ENCODE results near the gene LSM7. TPM values are rescaled to one million over a fixed set of nuclear protein-coding genes. Genes with fewer than 3 reads are reported as not detected.
A peak's percentile ranks its signal among the peaks of the same experiment; 100 is the strongest.

The LSM7 gene
- total RNA-seq (ENCODE audit: insufficient read depth, low replicate concordance) = 76.6 TPM

DNA sequence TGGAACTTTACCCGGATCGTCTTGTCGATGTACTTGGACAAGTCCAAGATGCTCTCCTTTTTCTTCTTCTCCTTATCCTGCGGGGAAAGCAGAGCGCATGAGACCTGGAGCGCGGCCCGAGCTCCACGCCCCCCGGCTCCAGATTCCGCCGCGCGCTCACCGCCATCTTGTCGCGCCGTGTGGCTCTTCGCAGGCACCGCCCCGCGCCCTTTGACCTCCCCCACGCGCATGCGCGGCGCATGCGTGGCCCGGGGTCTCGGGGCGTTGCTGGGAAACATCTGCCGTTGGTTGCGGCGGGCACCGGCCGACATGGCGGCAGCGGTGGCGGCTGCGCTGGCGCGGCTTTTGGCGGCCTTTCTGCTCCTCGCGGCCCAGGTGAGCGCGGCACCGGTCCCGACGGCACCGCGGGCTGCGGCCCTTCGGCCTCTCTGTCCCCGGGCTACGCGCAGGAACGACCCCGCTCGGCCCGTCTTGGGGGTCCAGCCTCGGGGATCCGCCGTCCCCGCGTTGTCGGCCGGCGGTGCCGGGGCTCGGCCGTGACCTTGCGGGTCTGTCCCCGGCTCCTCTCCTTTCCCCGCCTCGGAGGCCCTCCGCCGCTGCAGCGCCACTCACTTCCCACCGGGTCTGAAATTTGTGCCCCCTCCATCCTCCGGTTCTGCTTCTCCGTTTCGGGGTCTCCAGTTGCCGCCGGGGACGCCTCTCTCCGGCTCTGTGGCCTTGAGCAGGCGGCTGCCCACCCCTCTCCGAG lies at the start of gene LSM7, which contains the start of gene SPPL2B:
Gene LSM7, minus strand, starts transcription at position 186 of the 748 bp plus-strand sequence. Its CDS starts 20 bp downstream, at position 166.
Gene SPPL2B, plus strand, starts transcription at position 284 of the 748 bp plus-strand sequence. Its CDS starts 26 bp downstream, at position 310.
- DNase-seq (ENCODE audit: low spot score) = peak; percentile 92

DNA sequence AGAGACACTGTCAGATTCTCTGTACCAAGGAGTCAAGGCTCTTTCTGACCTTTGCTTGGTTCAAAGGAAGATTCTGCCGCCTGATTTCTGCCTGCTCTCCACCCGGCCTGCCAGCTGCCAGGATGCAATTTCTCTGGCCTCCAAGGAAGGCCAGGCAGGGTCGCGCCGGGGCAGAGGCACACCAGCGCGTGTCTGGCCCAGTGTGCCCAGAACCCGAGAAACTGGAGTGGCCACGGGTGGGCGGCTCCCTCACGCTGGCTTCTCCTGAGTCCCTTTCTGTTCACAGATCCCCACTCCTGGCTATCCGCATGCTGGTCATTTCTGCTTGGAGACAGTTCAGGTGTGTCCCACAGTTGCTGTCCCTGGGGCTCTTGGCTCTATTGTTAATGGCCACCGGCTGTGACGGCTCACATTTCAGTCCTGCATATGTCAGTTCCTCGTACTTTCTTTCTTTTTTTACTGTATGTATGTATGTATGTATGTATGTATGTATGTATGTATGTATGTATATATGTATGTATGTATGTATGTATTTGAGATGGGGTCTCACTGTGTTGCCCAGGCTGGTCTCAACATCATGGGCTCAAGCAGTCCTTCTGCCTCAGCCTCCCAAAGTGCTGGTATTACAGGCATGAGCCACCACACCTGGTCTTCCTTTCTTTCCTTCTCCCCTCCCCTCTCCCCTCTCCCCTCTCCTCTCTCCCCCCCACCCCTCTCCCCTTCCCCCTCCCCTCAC lies 48.6 kb upstream of the LSM7 start:
- no peak for DNase-seq (ENCODE audit: low spot score)

DNA sequence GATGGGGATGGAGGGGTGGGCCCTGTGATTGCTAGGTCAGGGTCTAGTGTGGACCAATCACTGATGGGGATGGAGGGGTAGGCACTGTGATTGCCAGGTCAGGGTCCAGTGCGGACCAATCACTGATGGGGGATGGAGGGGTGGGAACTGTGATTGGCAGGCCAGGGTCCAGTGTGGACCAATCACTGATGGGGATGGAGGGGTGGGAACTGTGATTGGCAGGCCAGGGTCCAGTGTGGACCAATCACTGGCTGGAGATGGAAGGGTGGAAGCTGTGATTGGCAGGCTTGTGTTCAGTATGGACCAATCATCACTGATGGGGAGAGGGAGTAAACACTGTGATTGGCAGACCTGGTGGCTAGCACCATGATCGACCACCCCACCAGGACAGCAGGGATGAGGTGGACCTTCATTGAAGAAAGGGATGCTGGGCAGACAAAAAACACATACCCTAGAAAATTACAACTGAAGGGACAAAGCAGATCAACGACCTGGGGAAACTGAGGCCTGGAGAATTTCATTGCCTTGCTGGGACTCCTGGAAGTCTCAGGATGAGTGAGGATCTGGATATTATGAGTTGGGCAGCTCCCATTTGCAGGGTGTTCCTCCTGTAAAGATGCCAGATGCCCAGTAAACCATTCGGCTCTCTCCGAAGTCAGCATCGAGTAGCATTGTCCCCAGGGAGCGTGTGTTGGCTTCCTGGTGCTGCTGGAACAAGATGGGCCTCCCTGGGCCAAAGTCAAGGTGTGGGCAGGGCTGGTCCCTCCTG lies 47.2 kb upstream of the LSM7 start:
- DNase-seq (ENCODE audit: low spot score) = no peak

DNA sequence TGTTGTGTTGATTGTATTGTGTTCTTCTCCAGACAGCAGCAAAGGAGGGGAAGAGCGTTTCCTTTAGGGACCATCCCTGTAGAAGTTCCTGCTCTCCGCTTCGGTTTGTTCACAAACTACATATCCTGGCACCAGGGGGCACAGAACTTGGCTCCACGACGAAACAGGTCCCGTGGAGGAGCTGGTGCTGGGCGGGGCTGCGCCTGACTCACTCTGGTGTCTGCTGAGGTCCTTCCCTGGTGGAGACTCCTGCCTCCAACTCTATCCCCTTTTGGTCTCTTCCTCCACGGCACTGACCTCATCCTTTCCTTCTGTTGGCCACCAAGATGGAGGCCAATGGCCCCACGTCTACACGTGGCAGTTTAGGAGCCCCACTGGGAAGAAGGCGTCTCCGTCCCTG lies 46.4 kb upstream of the LSM7 start:
- no peak for DNase-seq (ENCODE audit: low spot score)

DNA sequence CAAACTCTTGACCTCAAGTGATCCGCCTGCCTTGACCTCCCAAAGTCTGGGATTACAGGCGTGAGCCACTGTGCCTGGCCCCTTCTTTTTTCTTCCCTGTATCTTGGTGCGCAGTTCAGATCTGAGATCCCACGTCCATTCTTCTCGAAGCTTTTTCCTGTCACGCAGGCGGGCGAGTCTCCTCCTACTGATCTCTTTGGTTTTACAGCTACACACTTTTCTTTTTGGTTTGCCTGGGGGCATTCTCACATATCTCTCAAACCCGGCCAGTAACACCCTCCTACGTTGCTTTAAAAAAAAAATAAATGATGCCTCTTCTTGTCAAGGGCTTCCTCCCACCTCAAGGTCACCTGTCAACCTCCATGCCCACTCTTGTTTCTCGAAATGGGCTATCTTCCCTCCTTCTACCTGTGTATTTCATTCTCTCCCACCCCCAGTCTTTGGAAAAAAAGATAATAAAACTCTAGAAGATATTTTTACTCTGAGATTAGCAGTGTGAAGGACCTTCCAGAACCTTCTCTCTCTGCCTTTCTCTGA lies 43.8 kb upstream of the LSM7 start:
- DNase-seq (ENCODE audit: low spot score) = peak; percentile 38

DNA sequence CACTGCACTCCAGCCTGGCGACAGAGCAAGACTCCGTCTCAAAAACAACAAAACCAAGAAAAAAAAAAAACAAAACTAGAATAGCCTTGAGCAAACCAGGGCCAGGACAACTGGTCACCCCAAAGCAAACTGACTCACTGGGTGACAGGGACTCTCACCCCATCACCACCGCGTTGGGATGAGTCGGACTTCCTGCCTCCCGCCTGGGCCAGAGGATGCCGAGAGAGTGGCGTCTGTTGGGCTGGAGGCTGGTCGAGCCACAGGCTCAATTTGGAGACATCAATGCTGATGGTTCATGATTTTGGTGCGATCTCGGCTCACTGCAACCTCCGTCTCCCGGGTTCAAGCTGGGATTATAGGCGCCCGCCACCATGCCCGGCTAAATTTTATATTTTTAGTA lies 43.3 kb upstream of the LSM7 start:
- no peak for DNase-seq (ENCODE audit: low spot score)

DNA sequence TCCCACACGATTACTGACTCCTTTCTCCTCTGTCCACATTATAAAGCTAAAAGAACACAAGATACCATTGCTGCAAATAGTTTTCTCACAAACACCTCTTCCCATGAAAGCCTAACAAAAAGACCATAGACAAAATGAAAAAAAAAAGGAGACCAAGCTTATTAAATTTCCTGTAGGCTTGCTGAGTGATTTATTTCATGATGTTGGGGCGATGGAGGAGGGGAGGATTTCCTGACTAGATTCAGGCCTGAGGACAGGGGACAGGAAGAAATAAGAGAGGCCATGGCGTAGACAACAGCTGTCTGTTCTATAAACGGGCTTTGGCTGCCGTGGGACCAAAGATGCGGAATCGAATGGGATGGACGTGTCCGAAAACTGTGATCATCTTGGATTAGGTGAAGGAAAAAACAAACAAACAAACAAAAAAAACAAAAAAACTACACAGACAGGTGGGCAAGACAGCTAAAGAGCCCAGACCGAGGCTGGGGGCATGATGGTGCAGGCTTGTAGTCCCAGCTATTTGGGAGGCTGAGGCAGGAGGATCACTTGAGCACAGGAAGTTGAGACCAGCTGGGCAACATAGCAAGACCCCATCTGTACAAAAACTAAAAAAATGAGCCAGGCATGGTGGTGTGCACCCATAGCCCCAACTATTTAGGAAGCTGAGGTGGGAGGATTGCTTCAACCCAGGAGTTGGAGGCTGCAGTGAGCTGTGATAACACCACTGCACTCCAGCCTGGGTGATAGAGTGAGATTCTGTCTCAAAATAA lies 37.0 kb upstream of the LSM7 start:
- DNase-seq (ENCODE audit: low spot score) = no peak

DNA sequence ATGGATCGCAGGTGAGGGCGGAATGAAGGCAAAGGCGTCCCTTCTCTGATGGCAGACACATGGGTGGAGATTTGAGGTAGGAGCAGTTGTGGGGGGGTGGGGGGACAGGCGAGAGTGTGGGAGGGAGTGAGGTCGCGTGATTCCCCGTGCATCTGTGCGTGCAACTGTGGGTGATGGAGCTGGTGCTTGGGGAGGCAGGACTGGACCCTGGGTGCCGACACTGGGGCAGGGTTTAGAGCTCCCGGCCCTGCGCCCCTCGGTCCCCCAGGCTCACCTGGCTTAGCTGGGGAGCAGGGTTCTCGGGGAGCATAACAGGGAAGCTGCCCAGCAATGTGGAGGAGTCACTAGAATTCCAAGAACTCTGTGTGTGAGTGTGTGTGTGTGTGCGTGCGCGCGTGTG lies 35.0 kb upstream of the LSM7 start:
- DNase-seq (ENCODE audit: low spot score) = no peak

DNA sequence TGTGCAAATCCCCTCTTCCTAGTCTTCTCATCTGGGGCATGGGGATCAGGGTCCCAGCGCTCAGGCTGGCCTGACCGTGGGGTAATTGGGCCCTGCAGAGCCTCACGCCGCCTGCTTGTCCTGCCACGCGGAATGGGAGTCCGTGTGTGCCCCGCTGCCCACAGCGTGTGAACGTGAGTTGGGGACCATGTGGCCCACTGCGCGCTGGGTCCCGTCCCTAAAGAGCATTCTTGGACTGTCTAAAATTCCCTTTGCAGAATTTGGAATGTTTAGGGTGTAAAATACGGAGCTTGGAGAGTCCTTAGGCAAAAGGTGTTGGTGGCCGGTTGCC lies 34.5 kb upstream of the LSM7 start:
- DNase-seq (ENCODE audit: low spot score) = no peak

DNA sequence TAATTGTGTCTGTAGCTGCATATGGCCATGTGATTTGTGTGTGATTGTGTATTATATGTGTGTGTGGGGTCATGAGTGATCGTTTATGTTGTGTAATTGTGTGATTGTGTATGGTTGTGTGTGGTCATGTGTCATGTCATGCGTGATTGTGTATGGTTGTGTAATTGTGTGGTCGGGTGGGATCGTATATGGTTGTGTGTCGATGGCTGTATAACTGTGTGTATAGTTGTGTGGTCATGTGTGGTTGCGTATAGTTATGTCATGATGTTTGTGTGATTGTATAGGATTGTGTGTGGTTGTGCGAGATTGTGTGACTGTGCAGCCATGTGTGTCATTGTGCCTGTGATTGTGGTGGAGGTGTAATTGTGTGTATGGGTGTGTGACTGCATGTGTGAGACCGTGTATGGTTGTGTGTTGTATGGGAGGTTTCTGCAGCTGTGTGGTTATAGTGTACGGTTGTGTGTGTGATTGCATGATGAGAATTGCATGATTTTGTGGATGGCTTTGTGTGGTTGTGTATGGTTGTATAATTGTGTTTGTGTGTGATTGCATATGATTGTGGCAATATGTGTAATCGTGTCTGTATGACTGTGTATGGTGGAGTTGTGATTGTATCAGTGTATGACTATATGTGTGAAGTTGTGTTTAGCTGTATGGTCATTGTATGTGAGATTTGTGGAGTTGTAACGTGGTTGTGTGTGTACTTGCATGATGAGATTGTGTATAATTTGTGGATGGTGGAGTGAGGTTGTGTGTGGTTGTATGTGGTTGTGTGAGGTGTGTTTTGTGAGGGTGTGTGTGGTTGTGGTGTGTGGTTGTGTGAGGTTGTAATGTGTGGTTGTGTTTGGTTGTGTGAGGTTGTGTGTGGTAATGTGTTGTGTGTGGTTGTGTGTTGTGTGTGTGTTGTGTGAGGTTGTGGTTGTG lies 33.9 kb upstream of the LSM7 start:
- no peak for DNase-seq (ENCODE audit: low spot score)

DNA sequence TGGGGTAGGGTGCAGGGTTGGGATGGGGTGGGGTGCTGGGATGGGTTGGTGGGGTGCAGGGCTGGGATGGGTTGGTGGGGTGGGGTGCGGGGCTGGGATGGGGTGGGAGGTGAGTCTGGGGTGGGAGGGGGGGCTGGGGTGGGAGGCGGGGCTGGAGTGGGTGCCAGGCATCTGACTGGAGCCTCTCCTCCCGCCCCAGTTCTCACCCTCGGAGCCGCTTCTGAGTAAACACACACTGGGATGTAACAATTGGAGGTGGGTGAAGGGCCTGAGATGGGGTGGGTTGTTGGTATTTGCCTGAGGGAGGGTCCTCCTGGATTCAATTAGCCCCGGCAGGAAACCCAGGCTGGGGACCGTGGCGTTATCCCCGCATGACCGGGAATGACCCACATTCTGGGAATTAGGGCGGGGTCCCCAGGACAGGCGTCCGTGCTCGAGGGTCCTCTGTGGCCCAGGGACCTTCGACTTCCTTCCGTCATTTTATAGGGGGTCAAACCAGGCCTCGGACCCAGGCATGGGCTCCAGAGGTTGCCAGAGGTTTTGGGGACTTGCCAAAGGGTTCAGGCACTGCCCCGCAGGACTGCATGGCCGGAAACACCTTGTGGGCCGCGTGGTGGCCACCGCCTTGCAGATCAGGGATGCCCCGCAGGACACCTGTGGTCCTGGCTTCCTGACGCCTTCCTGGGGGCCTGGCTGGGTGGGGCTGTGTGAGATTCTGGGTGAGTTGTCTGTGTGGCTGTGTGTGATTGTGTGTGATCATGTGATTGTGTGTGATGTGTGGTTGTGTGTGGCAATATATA lies 33.1 kb upstream of the LSM7 start:
- no peak for DNase-seq (ENCODE audit: low spot score)

DNA sequence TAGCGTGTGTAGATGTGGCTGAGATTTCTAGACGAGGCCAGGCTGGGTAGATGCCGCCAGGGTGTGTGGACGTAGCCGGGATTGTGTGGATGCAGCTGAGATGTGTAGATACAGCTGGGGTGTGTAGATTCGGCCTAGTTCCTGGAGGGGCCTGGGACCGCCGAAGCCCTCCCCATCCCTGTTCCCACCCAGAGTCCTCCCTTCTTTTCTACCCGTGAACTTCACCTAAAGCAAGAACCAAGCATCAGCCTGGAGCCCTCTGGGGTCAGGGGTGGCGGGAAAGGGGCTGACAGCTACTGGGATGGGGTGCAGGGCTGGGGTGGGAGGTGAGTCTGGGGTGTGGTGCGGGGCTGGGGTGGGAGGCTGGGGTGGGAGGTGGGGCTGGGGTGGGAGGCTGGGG lies 32.4 kb upstream of the LSM7 start:
- DNase-seq (ENCODE audit: low spot score) = no peak

DNA sequence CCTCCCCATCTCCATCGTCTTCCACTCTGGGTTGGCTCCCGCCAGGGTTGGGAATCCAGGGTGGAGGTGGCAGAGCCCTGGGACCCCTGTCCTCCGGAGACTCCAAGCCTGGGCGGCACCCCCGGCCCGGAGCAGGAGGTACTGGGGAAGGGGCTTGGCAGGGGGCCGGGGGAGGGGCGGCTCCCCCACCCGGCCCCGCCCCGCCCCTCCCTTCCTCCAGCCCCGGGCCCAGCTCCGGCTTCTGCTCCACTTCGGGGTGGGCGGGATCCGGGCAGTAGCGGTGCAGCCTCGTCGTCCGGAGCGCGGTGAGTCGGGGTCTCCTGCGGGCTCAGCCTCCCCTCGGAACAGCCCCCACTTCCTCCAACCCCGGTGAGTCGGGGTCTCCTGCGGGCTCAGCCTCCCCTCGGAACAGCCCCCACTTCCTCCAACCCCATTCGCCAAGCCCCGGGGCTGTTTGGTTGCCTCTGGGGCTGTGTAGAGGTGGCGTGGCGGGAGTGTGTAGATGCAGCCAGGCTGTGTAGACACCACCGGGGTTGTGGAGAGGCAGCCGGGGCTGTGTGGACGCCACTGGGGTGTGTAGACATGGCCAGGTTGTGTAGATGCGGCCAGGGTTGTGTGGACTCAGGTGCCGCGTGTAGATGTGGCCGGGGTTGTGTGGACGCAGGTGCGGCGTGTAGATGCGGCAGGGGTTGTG lies 31.8 kb upstream of the LSM7 start, which contains the start of gene TMPRSS9:
Gene TMPRSS9, plus strand, starts transcription at position 274 of the 694 bp plus-strand sequence. CDS start 29,521 bp downstream, outside the sequence.
- no peak for DNase-seq (ENCODE audit: low spot score)

DNA sequence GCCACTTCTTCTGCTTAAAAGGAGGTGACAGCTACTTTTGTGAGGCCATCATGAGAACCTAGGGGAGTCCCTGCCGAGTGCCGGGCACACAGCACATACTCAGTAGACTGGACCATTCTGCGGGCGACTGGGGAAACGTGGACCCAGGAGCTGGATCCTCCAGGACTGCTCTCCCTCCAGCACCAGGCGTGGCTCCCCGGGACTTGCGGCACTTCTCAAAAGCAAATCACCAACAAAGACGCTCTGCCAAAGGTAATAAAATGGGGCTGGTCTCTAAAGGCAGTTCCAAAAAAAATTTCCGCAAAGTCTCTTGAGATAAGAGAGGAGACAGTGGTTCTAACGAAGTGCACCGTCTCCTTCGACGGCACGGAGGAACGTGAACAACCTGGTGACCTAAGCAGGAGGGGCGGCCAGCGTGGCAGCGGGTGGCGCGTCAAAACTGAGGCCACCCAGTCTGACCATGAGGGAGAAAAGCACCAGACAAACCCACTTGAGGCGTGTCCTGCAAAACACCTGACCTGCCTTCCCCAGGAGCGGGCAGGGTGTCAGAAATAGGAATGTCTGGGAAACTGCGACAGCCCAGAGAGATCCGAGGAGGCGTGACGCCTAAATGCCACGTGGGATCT lies 30.3 kb upstream of the LSM7 start:
- DNase-seq (ENCODE audit: low spot score) = no peak

DNA sequence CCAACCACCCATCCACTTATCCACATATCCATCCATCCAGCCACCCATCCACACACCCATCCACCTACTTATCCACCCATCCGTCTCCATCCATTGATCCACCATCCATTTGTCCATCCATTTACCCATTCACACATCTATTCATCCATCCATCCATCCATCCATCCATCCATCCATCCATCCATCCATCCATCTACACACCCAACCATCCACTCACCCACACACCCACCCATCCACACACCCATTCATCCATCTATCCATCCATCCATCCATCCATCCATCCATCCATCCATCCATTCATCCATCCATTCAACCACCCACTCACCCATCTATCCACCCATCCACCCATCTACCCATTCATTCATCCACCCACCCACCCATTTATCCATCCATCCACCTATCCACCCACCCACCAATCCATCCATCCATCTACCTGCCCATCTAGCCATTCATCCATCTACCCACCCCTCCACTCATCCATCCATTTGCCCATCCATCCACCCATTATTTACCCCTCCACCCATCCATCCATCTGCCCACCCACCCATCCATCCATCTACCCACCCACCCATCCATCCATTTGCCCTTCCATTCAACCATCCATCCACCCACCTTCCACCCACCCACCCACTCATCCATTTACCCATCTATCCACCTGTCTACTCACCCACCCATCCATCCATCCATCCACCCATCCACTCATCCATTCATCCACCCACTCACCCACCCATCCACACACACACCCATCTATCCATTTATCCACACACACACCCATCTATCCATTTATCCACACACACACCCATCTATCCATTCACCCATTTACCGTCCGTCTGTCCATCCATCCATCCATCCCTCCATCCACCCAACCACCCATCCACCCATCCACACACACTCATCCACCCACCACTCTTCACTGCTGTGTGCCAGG lies 29.2 kb upstream of the LSM7 start:
- no peak for DNase-seq (ENCODE audit: low spot score)

DNA sequence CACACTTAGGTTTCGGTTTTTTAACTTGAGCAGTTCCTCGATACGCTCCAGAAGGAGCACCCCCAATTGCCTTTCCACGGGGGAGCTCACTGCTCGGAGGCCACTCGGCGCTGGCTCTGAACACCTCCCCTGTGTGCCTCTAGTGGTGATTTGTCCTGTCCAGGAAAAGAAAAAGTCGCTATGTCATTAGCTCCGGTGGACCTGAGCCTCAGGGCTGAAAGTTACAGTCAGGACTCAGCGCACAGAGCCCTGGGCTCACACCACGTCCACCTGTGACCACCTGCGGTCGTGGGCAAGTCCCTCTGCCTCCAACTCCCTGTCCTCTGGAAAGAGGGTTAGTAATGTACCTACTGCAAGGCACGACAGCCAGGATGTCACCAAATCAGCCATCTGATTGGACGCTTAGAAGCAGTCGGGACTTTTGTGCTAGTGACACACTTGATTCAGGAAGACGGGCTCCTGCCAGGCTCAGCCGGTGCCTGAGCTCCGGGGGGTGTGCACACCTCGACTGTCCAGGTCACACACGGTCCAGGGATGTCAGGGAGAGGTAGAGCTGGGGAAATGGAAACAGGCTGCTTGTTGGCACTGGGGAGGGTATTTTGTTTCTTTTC lies 27.8 kb upstream of the LSM7 start:
- no peak for DNase-seq (ENCODE audit: low spot score)
